SK-N-SH (cell line): ENCODE results near the gene DHX16. TPM values are rescaled to one million over a fixed set of nuclear protein-coding genes. Genes with fewer than 3 reads are reported as not detected.

Experiments
- CTCF ChIA-PET: fragments of 300-600, 350-600 bp; formaldehyde crosslinking; extraction: SDS; loops from one replicate; lab custom pipeline; 2021; lab: Yijun Ruan, JAX
- POLR2A ChIA-PET: fragments of 350-600 bp; sonication (Branson Sonifier 250); formaldehyde crosslinking; extraction: SDS; loops from one replicate; lab custom pipeline; 2020; ENCODE audit warnings: antibody characterized with exemption, inconsistent platforms; lab: Yijun Ruan, JAX
- DNase-seq: peaks from one replicate; pipeline ENCODE4 v3.0.0; 2012
- H2AFZ ChIP-seq: fragments of 200-600 bp; sonication (generic); 2 replicates; pipeline ENCODE4 v1.8.1; 2016; ENCODE audit warnings: antibody characterized with exemption, mild to moderate bottlenecking, low read depth
- H3F3A ChIP-seq: fragments of 200-600 bp; sonication (generic); replicated peaks from 2 replicates; pipeline ENCODE3; 2016; ENCODE audit warnings: antibody characterized with exemption, mild to moderate bottlenecking; ENCODE audit not compliant: insufficient read depth
- H3K27ac ChIP-seq, 2 experiments: fragments of 200-500 bp in 1 of 2; fragments of 200-600 bp in 1 of 2; sonication (Bioruptor generic) in 1 of 2; sonication (generic), shearing (Covaris generic) in 1 of 2; 2 replicates each; pipeline versions ENCODE4 v1.5.1 to v1.6.1; 2014 to 2016; ENCODE audit warnings: low read depth in 2 of 2, inconsistent platforms in 1 of 2, low read length in 1 of 2, mild to moderate bottlenecking in 1 of 2, mixed read lengths in 1 of 2
- H3K27me3 ChIP-seq: fragments of 200-600 bp; sonication (generic), shearing (Covaris generic); 2 replicates; pipeline ENCODE4 v1.6.1; 2016; ENCODE audit warnings: mixed run types; ENCODE audit not compliant: insufficient read depth
- H3K36me3 ChIP-seq, 2 experiments: fragments of 200-500 bp in 1 of 2; fragments of 200-600 bp in 1 of 2; sonication (Bioruptor generic) in 1 of 2; sonication (generic) in 1 of 2; replicated peaks in 1 of 2; 2 replicates each; pipeline versions ENCODE3 to v1.5.1; 2014 to 2016; ENCODE audit warnings: low read length in 1 of 2, mild to moderate bottlenecking in 1 of 2; ENCODE audit not compliant: insufficient read depth in 2 of 2, control insufficient read depth in 1 of 2
- H3K4me1 ChIP-seq, 2 experiments: fragments of 200-500 bp in 1 of 2; fragments of 200-600 bp in 1 of 2; sonication (Bioruptor generic) in 1 of 2; sonication (generic), shearing (Covaris generic) in 1 of 2; 2 replicates each; pipeline versions ENCODE4 v1.5.1 to v1.6.1; 2014 to 2016; ENCODE audit warnings: low read depth in 1 of 2, low read length in 1 of 2, mixed run types in 1 of 2; ENCODE audit not compliant: insufficient read depth in 2 of 2, control insufficient read depth in 1 of 2
- H3K4me2 ChIP-seq: fragments of 200-600 bp; sonication (generic), shearing (Covaris generic); 2 replicates; pipeline ENCODE4 v1.6.1; 2017; ENCODE audit warnings: mixed run types
- H3K4me3 ChIP-seq, 2 experiments: fragments of 200-500 bp in 1 of 2; fragments of 200-600 bp in 1 of 2; sonication (Bioruptor generic) in 1 of 2; sonication (generic), shearing (Covaris generic) in 1 of 2; 2 replicates each; pipeline versions ENCODE4 v1.5.1 to v1.8.1; 2014 to 2016; ENCODE audit warnings: low read depth in 2 of 2, inconsistent platforms in 1 of 2, low read length in 1 of 2, mild to moderate bottlenecking in 1 of 2, mixed read lengths in 1 of 2, moderate library complexity in 1 of 2
- H3K79me2 ChIP-seq: fragments of 200-600 bp; sonication (generic); 2 replicates; pipeline ENCODE4 v1.8.1; 2017; ENCODE audit warnings: mild to moderate bottlenecking; ENCODE audit not compliant: insufficient read depth
- H3K9ac ChIP-seq: fragments of 200-600 bp; sonication (generic); 2 replicates; pipeline ENCODE4 v1.6.1; 2017; ENCODE audit warnings: mixed run types
- H3K9me2 ChIP-seq: fragments of 200-600 bp; sonication (generic); 2 replicates; pipeline ENCODE4 v1.6.1; 2017; ENCODE audit warnings: mixed run types
- H3K9me3 ChIP-seq: fragments of 200-600 bp; sonication (generic); 2 replicates; pipeline ENCODE4 v1.6.1; 2017; ENCODE audit warnings: mixed run types, mild to moderate bottlenecking, moderate library complexity
- H4K20me1 ChIP-seq: fragments of 200-600 bp; sonication (generic); 2 replicates; pipeline ENCODE4 v1.6.1; 2017; ENCODE audit warnings: mild to moderate bottlenecking, mixed run types; ENCODE audit not compliant: insufficient read depth
- CHD2 ChIP-seq: fragments of 150-350 bp; IDR thresholded peaks from 2 replicates; pipeline ENCODE4 v1.6.1; 2018; ENCODE audit warnings: low read length; ENCODE audit not compliant: partially characterized antibody
- ELF1 ChIP-seq: IDR thresholded peaks from 2 replicates; pipeline ENCODE4 v1.4.0; 2012
- EP300 ChIP-seq, 2 experiments: IDR thresholded peaks; 2 replicates each; pipeline versions ENCODE4 v1.4.0 to v1.6.1; 2012; ENCODE audit warnings: borderline replicate concordance in 1 of 2, low read depth in 1 of 2, low read length in 1 of 2
- GATA2 ChIP-seq: sonication (generic); formaldehyde crosslinking; IDR thresholded peaks from 2 replicates; pipeline ENCODE4 v1.5.0; 2020; ENCODE audit warnings: mild to moderate bottlenecking, missing genetic modification reagents
- JUND ChIP-seq: IDR thresholded peaks from 2 replicates; pipeline ENCODE4 v1.4.0; 2012
- MEF2A ChIP-seq: IDR thresholded peaks from 2 replicates; pipeline ENCODE4 v1.4.0; 2012; ENCODE audit warnings: low read depth, borderline replicate concordance
- NRF1 ChIP-seq: IDR thresholded peaks from 2 replicates; pipeline ENCODE4 v1.6.1; 2012; ENCODE audit warnings: low read depth, mild to moderate bottlenecking, low read length
- POLR2AphosphoS5 ChIP-seq: IDR thresholded peaks from 2 replicates; pipeline ENCODE4 v1.6.1; 2012; ENCODE audit warnings: low read depth, low read length
- RAD21 ChIP-seq: IDR thresholded peaks from 2 replicates; pipeline ENCODE4 v1.6.1; 2012; ENCODE audit warnings: mild to moderate bottlenecking, low read length
- SIN3A ChIP-seq: IDR thresholded peaks from 2 replicates; pipeline ENCODE4 v1.6.1; 2012; ENCODE audit warnings: low read depth, mild to moderate bottlenecking, low read length, moderate library complexity, borderline replicate concordance
- SMC3 ChIP-seq: IDR thresholded peaks from 2 replicates; pipeline ENCODE4 v1.6.1; 2012; ENCODE audit warnings: low read depth, low read length, improper control_type of control experiment
- TCF12 ChIP-seq: IDR thresholded peaks from 2 replicates; pipeline ENCODE4 v1.4.0; 2012
- WGBS: methylation state at CpG from one replicate; pipeline ENCODE4 v1.1.6; 2017; ENCODE audit warnings: low lambda C conversion rate; 5-methylcytosine and 5-hydroxymethylcytosine counted together
- polyA plus RNA-seq, 3 experiments: library from polyadenylated mRNA; depleted of rRNA; stranded (reverse); fragments of >200 nt; gene quantifications; 2 replicates each; pipeline ENCODE4 v1.2.3, GENCODE V29; 2012
- TF ChIP-seq, protein P1 (sequence below): IDR thresholded peaks from 2 replicates; pipeline ENCODE4 v1.4.0; 2012; ENCODE audit warnings: low read depth
- TF ChIP-seq, protein P2 (sequence below): fragments of 150-350 bp; IDR thresholded peaks from 2 replicates; pipeline ENCODE4 v1.6.1; 2016; ENCODE audit warnings: mild to moderate bottlenecking, low read depth, low read length
- TF ChIP-seq, protein P3 (sequence below): fragments of 150-350 bp; IDR thresholded peaks from 2 replicates; pipeline ENCODE4 v1.6.1; 2017; ENCODE audit warnings: antibody characterized with exemption, low read length, low read depth, borderline replicate concordance
- TF ChIP-seq, protein P4 (sequence below): fragments of 200-600 bp; sonication (generic); IDR thresholded peaks from 2 replicates; pipeline ENCODE4 v1.6.1; 2017; ENCODE audit warnings: antibody characterized with exemption, mild to moderate bottlenecking, moderate library complexity

The DHX16 gene
- polyA plus RNA-seq, 1 of the 3 experiments (the other 2 are of a cell fraction), result 59.8 TPM

DNA sequence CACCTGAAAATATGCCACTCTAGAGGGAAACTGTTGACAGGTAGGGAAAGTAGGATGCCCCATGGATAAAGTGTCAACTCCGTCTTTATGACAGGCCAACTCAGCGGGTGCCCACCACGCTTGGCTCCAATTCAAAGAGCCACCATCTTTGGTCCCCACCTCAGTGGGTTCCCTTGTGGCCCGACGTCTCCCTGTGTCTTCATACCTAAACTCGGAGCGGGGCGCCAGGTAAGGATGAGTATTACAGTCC lies 44.0 kb upstream of the DHX16 start:
- Histone ChIP-seq H3K9ac (peak overlapping the region; percentile 84), H3K27me3 (no peaks in the 10 kb centered on the region), H3K27ac (peak overlapping the region; percentile 88 to 93), H3K4me2 (peak overlapping the region; percentile 86), H3K4me1 (peaks cover 15 to 18% of the 10 kb centered on the region in 2 experiments; a peak in 3 of 4 replicates), H3F3A (peaks cover 24% of the 10 kb centered on the region), H3K9me2 (no peaks in the 10 kb centered on the region), H2AFZ (peak overlapping the region; percentile 81), H3K9me3 (no peaks in the 10 kb centered on the region; the same call in 1 of the 2 replicates), H3K79me2 (peaks cover 55% of the 10 kb centered on the region), H4K20me1 (peaks cover 4% of the 10 kb centered on the region), H3K36me3 (peaks cover 20 to 21% of the 10 kb centered on the region in 2 experiments), H3K4me3 (peak overlapping the region; percentile 72 to 82)
- TF ChIP-seq POLR2AphosphoS5 (0 out of 2 replicates have a peak, but pooled peaks have one; percentile 27), TCF12 (no peak), JUND (no peak)
- 0% methylated on average over 5 of the region's 8 CpGs for WGBS
- no peak for DNase-seq
- CTCF ChIA-PET, result interaction anchor here (0.8 to 42.4 kb wide), 2 partner anchors 10 to 31 kb away, joined by 3 to 838 read pairs; partner anchors contain the start of genes DHX16, NRM and PPP1R18
- POLR2A ChIA-PET, result interaction anchor here (0.7 to 1.2 kb wide), 10 partner anchors 14 to 167 kb away, joined by 3 to 8 read pairs (median 4); partner anchors contain the start of genes ATAT1, DDR1, DHX16 and NRM

DNA sequence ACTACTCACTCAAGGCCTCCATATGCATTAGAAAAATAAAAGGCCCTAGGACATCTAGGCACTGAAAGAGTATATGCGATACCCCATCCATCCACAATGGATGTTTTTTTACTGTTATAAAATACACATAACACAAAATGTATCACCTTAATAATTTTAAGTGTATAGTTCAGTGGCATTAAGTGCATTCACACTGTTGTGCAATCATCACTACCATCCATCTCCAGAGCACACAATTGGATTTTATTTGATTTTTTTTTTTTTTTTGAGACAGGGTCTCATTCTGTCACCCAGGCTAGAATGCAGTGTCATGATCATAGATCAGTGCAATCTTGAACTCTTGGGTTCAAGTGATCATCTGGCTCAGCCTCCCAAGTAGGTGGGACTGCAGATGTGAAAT lies 41.5 kb upstream of the DHX16 start:
- Histone ChIP-seq H4K20me1 (no peaks in the 10 kb centered on the region), H3K9me3 (no peaks in the 10 kb centered on the region; the same call in 1 of the 2 replicates), H3K27me3 (no peaks in the 10 kb centered on the region), H3K4me3 (no peak overlapping the region), H3F3A (peaks cover 16% of the 10 kb centered on the region), H3K4me1 (peaks cover 11 to 17% of the 10 kb centered on the region in 2 experiments; a peak in 3 of 4 replicates), H3K27ac (no peak overlapping the region), H3K36me3 (peaks cover 26 to 29% of the 10 kb centered on the region in 2 experiments), H3K9ac (no peak overlapping the region), H3K79me2 (peaks cover 33% of the 10 kb centered on the region), H2AFZ (no peak overlapping the region), H3K9me2 (no peaks in the 10 kb centered on the region), H3K4me2 (no peak overlapping the region)
- CTCF ChIA-PET, result interaction anchor here (42.4 kb wide), 1 partner anchor 29 kb away, joined by 838 read pairs; the partner anchor contains the start of genes DHX16, NRM and PPP1R18
- POLR2A ChIA-PET, result no interaction called here
- DNase-seq, result no peak
- 94% methylated on average over 1 of the region's 1 CpG for WGBS
- TF ChIP-seq MEF2A (no peak), CHD2 (no peak)
- TF ChIP-seq, protein P1, sequence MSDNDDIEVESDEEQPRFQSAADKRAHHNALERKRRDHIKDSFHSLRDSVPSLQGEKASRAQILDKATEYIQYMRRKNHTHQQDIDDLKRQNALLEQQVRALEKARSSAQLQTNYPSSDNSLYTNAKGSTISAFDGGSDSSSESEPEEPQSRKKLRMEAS, result no peak
- TF ChIP-seq, protein P2, sequence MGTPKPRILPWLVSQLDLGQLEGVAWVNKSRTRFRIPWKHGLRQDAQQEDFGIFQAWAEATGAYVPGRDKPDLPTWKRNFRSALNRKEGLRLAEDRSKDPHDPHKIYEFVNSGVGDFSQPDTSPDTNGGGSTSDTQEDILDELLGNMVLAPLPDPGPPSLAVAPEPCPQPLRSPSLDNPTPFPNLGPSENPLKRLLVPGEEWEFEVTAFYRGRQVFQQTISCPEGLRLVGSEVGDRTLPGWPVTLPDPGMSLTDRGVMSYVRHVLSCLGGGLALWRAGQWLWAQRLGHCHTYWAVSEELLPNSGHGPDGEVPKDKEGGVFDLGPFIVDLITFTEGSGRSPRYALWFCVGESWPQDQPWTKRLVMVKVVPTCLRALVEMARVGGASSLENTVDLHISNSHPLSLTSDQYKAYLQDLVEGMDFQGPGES, result no peak

DNA sequence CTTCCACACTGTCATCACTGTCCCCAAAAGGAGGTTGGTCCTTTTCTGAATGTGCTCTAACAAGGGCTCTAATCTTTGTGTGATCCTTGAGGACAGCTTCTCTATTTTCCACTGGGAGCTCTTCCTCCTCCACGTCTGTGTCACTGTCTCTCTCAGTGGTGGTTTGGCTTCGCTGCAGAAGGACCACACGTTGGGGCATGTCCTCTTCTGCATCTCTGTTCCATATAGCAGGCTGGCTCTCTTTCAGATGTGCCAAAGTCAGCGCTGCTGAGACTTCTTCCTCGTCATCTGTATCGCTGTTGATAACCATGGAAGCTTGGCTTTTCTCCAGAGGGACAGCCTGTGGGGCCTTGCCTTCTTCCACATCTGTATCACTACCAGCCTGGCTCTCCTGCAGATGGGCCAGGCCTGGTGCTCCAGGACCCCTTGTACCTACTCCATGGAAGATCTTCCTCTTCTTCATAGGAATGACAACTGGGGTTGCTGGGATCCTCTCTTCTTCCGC lies 39.7 kb upstream of the DHX16 start:
- Histone ChIP-seq H3K36me3 (peaks cover 29 to 36% of the 10 kb centered on the region in 2 experiments), H3F3A (peaks cover 10% of the 10 kb centered on the region), H3K4me3 (no peak overlapping the region), H3K4me2 (no peak overlapping the region), H3K79me2 (peaks cover 19% of the 10 kb centered on the region), H3K4me1 (peaks cover 7 to 10% of the 10 kb centered on the region in 2 experiments; a peak in 2 of 4 replicates), H3K9me3 (no peaks in the 10 kb centered on the region; the same call in 1 of the 2 replicates), H3K9ac (no peak overlapping the region), H2AFZ (no peak overlapping the region), H3K9me2 (no peaks in the 10 kb centered on the region), H4K20me1 (no peaks in the 10 kb centered on the region), H3K27me3 (no peaks in the 10 kb centered on the region), H3K27ac (no peak overlapping the region)
- no peak for DNase-seq
- ChIA-PET POLR2A (no interaction called here), CTCF (interaction anchor here (0.9 to 42.4 kb wide), 4 partner anchors 8 to 27 kb away, joined by 3 to 838 read pairs (median 6); partner anchors contain the start of genes DHX16, NRM, PPP1R18 and TUBB)
- WGBS, result 94% methylated on average over 7 of the region's 7 CpGs
- no peak for TF ChIP-seq NRF1
- TF ChIP-seq SMC3, result no peak
- no peak for TF ChIP-seq JUND
- TF ChIP-seq GATA2 (CRISPR knock-in tag), result no peak
- no peak for TF ChIP-seq ELF1
- no peak for TF ChIP-seq POLR2AphosphoS5
- TF ChIP-seq, protein P3, sequence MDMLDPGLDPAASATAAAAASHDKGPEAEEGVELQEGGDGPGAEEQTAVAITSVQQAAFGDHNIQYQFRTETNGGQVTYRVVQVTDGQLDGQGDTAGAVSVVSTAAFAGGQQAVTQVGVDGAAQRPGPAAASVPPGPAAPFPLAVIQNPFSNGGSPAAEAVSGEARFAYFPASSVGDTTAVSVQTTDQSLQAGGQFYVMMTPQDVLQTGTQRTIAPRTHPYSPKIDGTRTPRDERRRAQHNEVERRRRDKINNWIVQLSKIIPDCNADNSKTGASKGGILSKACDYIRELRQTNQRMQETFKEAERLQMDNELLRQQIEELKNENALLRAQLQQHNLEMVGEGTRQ, result no peak
- TF ChIP-seq, protein P2, result no peak
- TF ChIP-seq, protein P4, sequence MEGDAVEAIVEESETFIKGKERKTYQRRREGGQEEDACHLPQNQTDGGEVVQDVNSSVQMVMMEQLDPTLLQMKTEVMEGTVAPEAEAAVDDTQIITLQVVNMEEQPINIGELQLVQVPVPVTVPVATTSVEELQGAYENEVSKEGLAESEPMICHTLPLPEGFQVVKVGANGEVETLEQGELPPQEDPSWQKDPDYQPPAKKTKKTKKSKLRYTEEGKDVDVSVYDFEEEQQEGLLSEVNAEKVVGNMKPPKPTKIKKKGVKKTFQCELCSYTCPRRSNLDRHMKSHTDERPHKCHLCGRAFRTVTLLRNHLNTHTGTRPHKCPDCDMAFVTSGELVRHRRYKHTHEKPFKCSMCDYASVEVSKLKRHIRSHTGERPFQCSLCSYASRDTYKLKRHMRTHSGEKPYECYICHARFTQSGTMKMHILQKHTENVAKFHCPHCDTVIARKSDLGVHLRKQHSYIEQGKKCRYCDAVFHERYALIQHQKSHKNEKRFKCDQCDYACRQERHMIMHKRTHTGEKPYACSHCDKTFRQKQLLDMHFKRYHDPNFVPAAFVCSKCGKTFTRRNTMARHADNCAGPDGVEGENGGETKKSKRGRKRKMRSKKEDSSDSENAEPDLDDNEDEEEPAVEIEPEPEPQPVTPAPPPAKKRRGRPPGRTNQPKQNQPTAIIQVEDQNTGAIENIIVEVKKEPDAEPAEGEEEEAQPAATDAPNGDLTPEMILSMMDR, result no peak
- TF ChIP-seq SIN3A, result no peak
- TF ChIP-seq MEF2A, result no peak
- TF ChIP-seq RAD21, result no peak
- no peak for TF ChIP-seq EP300 (IDR thresholded peaks at IDR 0.05; ENCODE audit: borderline replicate concordance in 1 of 2, low read depth in 1 of 2, low read length in 1 of 2)
